Heart right ventricle (tissue), 16 donors: ENCODE data around the gene RPL10. TPM values are rescaled to one million over a fixed set of nuclear protein-coding genes. Genes with fewer than 3 reads are reported as not detected.

Experiments
- ATAC-seq, 8 donors: fragments of 200-7000 bp; cut with Tn5 transposase; one replicate each; pipeline ENCODE4 v1.9.1; 2020; ENCODE audit warnings: mild to moderate bottlenecking in 8 of 8, moderate library complexity in 8 of 8, moderate number of reproducible peaks in 1 of 8
- DNase-seq, 2 donors: peaks; one replicate each; pipeline ENCODE4 v3.0.0-alpha.2; 2020
- H3K27ac ChIP-seq, 10 donors: fragments of 200-600 bp; sonication (generic) in 2 of 10; one replicate each; pipeline versions ENCODE4 v1.5.0 to v1.8.0; 2020 to 2022; ENCODE audit warnings: mild to moderate bottlenecking in 3 of 10
- H3K27me3 ChIP-seq, 7 donors: fragments of 200-600 bp; one replicate each; pipeline ENCODE4 v1.8.0; 2021 to 2022; ENCODE audit warnings: mild to moderate bottlenecking in 2 of 7
- H3K36me3 ChIP-seq, 9 donors: fragments of 200-600 bp; sonication (generic) in 1 of 9; one replicate each; pipeline versions ENCODE4 v1.5.0 to v1.8.0; 2020 to 2022; ENCODE audit warnings: mild to moderate bottlenecking in 2 of 9
- H3K4me1 ChIP-seq, 9 donors: fragments of 200-600 bp; sonication (generic) in 1 of 9; one replicate each; pipeline versions ENCODE4 v1.5.0 to v1.8.0; 2020 to 2022; ENCODE audit warnings: mild to moderate bottlenecking in 4 of 9
- H3K4me3 ChIP-seq, 10 donors: fragments of 200-600 bp; sonication (generic) in 2 of 10; one replicate each; pipeline versions ENCODE4 v1.5.0 to v1.8.0; 2020 to 2022; ENCODE audit warnings: mild to moderate bottlenecking in 7 of 10, moderate library complexity in 2 of 10
- H3K9me3 ChIP-seq, 11 donors: fragments of 200-600 bp in 10 of 11; sonication (generic) in 2 of 11; one replicate each; pipeline versions ENCODE4 v1.5.0 to v1.8.0; 2013 to 2022; ENCODE audit warnings: mild to moderate bottlenecking in 2 of 11, control low read depth in 1 of 11, moderate library complexity in 1 of 11
- CTCF ChIP-seq, 9 donors: fragments of 200-600 bp; sonication (generic) in 2 of 9; IDR thresholded peaks; one replicate each; pipeline versions ENCODE4 v1.5.0 to v1.8.0; 2021 to 2022; ENCODE audit warnings: antibody characterized with exemption in 9 of 9, mild to moderate bottlenecking in 5 of 9, moderate library complexity in 1 of 9
- WGBS, 2 donors: extraction: QIAGEN DNeasy Blood & Tissue Kit; methylation state at CpG; one replicate each; pipeline ENCODE4 v1.1.7; 2013; ENCODE audit warnings: inconsistent platforms in 1 of 2; 5-methylcytosine and 5-hydroxymethylcytosine counted together
- intact Hi-C, 10 donors: fragments of 100-400 bp; cut with DNase I; formaldehyde crosslinking; loops; one replicate each; pipeline versions ENCODE4 v1.11.1 to v1.14.2; 2022
- polyA plus RNA-seq, 2 donors: library from polyadenylated mRNA; stranded (reverse); fragments of 200-250 nt; gene quantifications; one replicate each; pipeline ENCODE4 v1.2.3, GENCODE V29; 2013
- total RNA-seq, 10 donors: library from RNA; stranded (reverse); fragmentation: NEBNext Ultra II Directional in 3 of 10; extraction: Animal tissue kit (Norgen Biotek cat#: 25700) in 3 of 10; gene quantifications; one replicate each; pipeline versions ENCODE4 v1.2.1 to v1.2.4, GENCODE V29; 2021 to 2023
- donor health status: Arrhythmogenic right ventricular cardiomyopathy.
- donor health status: ischemic (EF 13 %, LVEDD 7.1; RV severe dilation, severe dysfunction).
- donor health status: healthy with polysubstance abuse.
- donor health status: DM: no; HTN: yes; CAD: no.
- donor health status: DM: no; HTN: no; CAD: no.
- donor health status: ischemic (EF 25% LVEDD 6.9; RV normal size, moderate dysfunction).
- donor health status: ischemic (EF 25% LVEDD 5.7; RV mildly dilated, moderate dysfunction).
- donor health status: healthy.
- donor health status: DM: yes; HTN: yes; CAD: no.
- donor health status: Ischemic cardiomyopathy.
- donor health status: ischemic (EF 35%, LVEDD 5.7; RV mildly dilated, moderate dysfunction).
- donor health status: nonischemic (EF 11% LVEDD 7.7; RV severe dilation, severe dysfunction).
- donor health status: DM: yes; HTN: yes; CAD: no.
- donor health status: PGD.
- donor health status: ischemic (EF 29% LVEDD 5.4; RV normal size, mild dysfunction).
- donor health status: nonischemic (EF 23%, LVEDD 6.1; RV moderate dilation, normal function).

Gene RPL10
- total and polyA plus RNA-seq, 12 donors, result 1,543 to 7,085 (median 1,901) TPM

DNA sequence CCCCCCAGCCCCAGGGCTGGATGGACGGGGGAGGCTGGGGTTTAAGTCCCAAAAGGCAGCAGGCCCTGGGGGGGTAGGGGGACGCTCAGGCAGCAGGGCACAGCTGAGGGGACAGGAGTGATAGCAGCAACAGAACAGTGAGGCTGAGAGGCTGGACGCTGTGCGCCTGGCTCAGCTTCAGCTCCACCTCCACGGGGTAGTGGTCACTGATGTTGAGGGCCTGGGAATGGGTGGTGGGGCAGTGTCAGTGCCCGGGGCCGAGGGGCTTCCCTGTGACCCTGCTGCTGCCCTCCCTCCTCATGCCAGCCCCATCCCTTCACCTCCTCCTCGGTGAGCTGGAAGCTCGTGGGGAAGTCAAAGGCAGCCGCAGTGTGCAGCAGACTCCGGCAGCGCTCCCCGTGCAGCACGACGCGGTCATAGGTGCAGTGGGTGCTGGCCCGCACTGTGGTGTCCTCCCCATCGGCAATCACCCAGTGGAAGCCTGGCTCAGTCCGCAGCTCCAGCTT lies 4.5 kb downstream of the RPL10 start:
- no peak for TF ChIP-seq CTCF (IDR thresholded peaks at IDR 0.05)
- H3K9me3 ChIP-seq, result peaks cover 0 to 10% (median 0%) of the 10 kb centered on the region in 11 donors
- no peak overlapping the region for H3K27ac ChIP-seq
- H3K27me3 ChIP-seq, result no peaks in the 10 kb centered on the region
- 79 to 84% methylated on average over 15 to 19 of the region's 19 CpGs for WGBS, 2 donors
- H3K4me3 ChIP-seq, result no peak overlapping the region
- H3K4me1 ChIP-seq, result peaks cover 0 to 20% (median 12%) of the 10 kb centered on the region in 9 donors
- ATAC-seq (no peak), DNase-seq (no peak)
- peaks cover 0 to 35% (median 12%) of the 10 kb centered on the region in 9 donors for H3K36me3 ChIP-seq
- intact Hi-C loops, result no loop called here

- 79 to 90% methylated on average over 8 to 10 of the region's 10 CpGs for WGBS, 2 donors
- H3K27me3 ChIP-seq, result no peaks in the 10 kb centered on the region
- no peak overlapping the region for H3K27ac ChIP-seq
- H3K9me3 ChIP-seq, result peaks cover 0 to 5% (median 0%) of the 10 kb centered on the region in 11 donors
- no peak for TF ChIP-seq CTCF (IDR thresholded peaks at IDR 0.05)
- H3K36me3 ChIP-seq, result peaks cover 0 to 35% (median 12%) of the 10 kb centered on the region in 9 donors
- ATAC-seq (no peak), DNase-seq (no peak)
- H3K4me3 ChIP-seq, result no peak overlapping the region
- H3K4me1 ChIP-seq, result peaks cover 0 to 20% (median 12%) of the 10 kb centered on the region in 9 donors
- intact Hi-C loops, result no loop called here
Observed at GRCh38 chrX:154403192-154403591, 5.0 kb downstream of the RPL10 start.

DNA sequence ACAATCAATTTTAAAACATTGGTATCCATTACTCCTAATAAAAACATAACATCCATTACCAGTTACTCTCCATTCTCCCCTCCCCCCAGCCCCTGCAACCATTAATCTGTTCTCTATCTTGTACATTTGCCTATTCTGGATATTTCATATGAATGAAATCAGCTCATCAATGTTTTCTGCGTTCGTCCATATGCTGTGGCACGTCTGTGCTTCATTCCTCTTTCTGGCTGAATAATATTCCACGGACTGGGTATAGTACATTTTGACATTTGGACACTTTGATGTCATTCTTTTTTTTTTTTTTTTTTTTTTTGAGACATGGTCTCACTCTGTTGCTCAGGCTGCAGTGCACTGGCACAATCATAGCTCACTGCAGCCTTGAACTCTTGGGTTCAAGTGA lies 5.7 kb downstream of the RPL10 start:
- DNase-seq (no peak), ATAC-seq (no peak)
- Histone ChIP-seq H3K9me3 (no peaks in the 10 kb centered on the region), H3K36me3 (peaks cover 0 to 35% (median 12%) of the 10 kb centered on the region in 9 donors), H3K4me1 (peaks cover 0 to 20% (median 12%) of the 10 kb centered on the region in 9 donors), H3K4me3 (no peak overlapping the region), H3K27me3 (no peaks in the 10 kb centered on the region), H3K27ac (no peak overlapping the region)
- TF ChIP-seq CTCF (IDR thresholded peaks at IDR 0.05), result no peak
- intact Hi-C loops, result no loop called here
- 90 to 95% methylated on average over 4 of the region's 4 CpGs for WGBS, 2 donors

- peaks cover 0 to 16% (median 9%) of the 10 kb centered on the region in 9 donors for H3K4me1 ChIP-seq
- H3K27me3 ChIP-seq, result no peaks in the 10 kb centered on the region
- peaks cover 0 to 26% (median 6%) of the 10 kb centered on the region in 9 donors for H3K36me3 ChIP-seq
- ATAC-seq, result no peak
- H3K27ac ChIP-seq, result no peak overlapping the region
- DNase-seq, result no peak
- no peaks in the 10 kb centered on the region for H3K9me3 ChIP-seq
- WGBS, 2 donors, result 86 to 92% methylated on average over 10 to 16 of the region's 16 CpGs
- TF ChIP-seq CTCF (IDR thresholded peaks at IDR 0.05), result no peak
- H3K4me3 ChIP-seq, result no peak overlapping the region
- intact Hi-C loops, result no loop called here
Observed at GRCh38 chrX:154404625-154405192, 6.5 kb downstream of the RPL10 start.
